Activated CD4-positive, CD25-positive, alpha-beta regulatory T cell treated with anti-CD3 and anti-CD28 coated beads, Interleukin-2, amount 50 U/mL, for 72 hours (primary cell): ENCODE data around the gene XRN2.
A peak's percentile ranks its signal among the peaks of the same experiment; 100 is the strongest.
"Not testable (repeated sequence)": the region's sequence is repeated elsewhere in the genome, so short reads cannot be mapped to it uniquely, and the experiment has no call there.

Source experiments
- DNase-seq: peaks from one replicate; pipeline ENCODE4 v3.0.0; 2021

Gene XRN2

DNA sequence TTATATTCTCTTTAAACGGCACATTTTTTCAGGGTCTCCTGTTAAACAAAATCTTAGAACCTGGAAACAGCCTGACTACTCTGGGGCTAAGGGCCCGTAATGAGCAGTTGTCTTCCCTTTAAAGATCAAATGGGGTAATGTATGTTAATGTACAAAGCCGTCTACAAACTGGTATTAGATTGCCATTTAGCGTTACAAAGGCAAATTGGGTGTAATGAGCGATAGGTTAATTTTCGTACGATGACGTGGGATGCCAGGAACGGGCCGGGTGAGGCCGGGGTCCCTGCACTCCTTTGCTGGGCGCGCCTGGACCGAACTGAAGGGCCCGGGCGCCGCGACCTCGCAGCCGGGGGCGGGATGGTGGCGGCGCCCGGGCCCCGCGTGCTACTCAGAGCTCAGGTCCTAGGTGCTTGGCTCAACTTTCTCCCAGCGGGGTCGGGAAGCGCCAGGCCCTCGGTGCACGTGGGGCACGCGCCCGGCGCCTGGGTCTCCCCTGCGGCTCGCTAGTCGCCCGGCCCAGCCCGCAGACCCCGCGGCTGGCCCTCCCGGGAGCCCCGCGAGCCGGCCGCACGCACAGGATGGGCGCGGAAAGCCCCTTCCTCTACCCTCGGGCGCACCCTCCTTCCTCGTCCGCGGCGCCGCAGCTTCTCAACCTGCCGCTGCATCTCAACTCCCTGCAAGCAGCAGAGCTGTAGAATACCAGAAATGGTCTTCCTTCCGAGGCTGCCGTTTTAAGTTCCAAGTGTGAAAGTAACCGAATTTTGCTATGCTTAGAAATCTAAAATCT is 88.2 kb downstream of the XRN2 start:
- no peak for DNase-seq

DNA sequence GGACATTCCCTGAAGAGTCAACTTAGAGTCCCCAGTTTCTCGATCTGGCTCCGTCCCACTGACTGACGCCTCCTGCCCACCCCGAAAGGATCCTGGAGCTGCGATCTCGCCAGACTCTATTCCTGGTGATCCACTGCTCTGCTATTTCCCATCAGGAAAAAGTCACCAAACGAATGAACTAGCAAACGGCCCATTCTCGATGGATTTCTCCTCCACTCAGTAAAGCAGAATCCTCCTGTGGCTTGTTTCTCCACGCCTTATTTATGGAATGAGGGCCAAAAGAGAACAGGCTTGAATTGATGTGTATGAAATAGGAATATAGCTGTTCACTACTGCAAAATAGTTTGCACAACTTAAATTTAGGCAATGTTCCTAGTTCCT is 88.8 kb downstream of the XRN2 start:
- no peak for DNase-seq

DNA sequence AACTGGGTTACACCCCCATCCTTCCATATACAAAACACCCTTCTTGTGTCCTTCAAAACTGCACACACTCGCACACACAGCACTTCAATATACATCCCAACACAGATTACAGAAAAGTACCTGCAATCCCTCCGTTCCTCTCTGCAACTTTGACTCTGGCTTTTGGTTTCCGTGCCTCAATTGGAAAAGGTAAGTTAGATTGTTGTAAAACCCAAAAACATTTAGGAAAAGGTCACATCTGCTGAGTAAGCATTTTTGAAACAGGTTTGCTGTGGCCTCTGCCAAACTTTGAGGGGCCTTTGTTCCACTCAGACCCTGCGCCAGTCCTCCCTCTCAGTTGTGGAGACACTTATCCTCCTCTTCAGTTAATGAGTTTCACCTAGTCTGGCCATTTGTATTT is 90.0 kb downstream of the XRN2 start:
- DNase-seq: no peak

DNA sequence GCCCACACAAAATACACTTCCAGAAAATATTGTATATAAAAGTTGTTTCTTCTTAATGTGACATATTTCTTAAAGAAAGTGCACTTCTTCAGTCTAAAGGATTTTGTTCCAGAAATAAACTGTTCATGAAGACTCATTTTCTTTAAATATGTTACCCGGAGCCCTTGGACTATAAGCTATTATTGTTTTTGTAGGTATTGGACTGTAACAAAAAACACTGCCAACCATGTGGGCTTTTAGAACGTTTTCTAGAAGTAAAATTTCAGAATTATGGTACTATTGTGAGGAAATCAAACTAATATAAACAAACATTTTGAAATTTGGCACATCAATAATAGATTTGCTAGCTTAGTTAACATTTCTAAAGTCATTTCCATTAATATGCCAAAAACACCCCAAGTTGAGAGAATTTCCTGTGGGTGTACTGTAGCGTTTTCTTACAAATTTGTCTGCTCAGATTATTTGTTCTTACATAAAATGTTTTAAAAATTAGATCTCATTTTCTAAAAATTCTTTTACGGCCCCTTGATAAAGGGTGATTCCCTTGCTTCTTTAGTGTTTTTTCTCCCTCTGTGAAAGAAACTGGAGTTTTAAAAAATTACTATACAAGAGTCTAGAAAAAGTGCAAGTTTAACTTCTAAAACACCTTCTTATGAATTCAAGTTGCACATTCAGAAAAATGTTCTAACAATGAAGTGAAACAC is 90.8 kb downstream of the XRN2 start:
- no peak for DNase-seq

DNA sequence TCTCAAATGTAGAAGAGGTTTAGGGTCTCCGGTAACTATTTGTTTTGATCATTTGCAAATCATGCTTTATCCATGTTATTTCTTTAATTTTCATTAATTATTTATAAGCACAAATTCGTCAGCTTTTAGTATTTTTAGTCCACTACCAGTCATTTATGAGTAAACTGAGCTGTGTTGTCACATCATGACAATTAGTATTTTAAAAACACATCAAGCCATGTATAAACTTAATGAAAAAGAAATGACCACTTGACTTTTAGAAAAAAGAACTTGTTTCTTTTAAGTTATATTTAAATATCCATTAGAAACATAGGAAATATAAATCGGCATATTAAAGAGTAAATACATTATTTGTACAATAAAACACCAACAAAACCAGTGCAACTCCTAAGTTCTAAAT is 91.4 kb downstream of the XRN2 start:
- no peak for DNase-seq

DNA sequence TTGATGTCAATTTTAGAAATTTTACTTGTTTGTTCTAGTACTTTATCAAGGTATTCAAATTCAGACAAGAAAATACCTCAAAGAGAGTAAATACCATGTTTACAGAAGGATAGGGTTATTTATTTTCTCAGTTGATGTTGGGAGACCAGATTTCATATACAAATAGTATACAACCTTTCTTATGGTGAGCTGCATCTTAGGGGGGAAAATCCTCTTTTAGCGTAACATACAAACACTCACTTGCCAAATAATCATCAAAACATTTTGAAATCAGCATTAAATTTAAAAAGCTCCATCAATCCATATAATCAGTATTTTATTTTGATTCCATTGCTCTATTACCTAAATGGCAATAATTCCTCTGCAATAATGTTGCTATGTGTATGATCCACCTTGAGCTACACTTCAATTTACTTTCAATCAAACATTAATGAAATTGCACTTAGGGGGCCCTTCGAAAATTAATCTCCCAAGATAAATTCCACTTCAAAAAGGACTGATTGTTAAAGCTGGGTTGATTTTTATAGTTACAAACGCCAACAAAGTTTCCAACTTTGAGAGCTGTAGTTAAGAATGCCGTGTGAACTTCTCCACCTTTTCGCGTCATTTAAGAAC is 92.0 kb downstream of the XRN2 start:
- DNase-seq: no peak

DNA sequence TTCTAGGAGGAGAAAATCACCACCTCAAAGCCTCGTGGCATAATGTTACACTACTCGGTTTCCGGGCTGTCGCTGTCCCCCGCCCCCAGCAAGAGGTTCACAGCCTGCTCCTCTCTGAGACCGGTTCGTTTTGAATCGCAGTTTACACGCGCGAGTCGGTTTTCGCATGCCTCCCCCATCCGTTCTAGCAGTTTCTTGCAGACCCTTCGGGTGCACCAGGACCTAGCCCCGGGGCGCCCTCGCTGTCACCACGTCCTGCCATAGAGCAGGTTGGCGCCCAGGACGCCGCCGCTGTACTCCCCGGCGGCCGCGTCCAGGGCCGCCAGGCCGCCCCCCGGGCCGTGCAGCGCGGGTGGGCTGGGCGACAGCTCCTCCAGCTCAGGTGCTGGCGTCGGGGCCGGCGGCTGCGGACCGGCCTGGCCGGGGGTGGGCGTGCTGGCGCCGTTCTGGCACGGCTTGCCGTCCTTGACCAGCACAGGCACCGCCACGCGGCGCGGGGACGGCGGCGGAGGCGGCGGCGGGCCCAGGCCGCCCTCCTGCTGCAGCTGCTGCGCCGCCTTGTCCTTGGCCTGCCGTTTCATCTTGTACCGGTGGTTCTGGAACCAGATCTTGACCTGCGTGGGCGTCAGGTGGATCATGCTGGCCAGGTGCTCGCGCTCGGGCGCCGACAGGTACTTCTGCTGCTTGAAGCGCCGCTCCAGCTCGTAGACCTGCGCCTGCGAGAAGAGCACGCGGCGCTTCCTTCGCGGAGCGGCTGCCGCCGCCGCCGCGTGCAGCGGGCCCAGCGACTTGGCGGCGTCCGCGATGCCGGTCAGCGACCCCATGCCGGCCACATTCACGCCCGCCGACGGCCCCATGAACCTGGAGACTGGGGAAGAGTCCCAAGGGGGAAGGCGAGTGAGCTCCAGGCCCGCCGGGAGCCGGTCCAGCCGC is 92.8 kb downstream of the XRN2 start:
- peak; percentile 32 for DNase-seq

DNA sequence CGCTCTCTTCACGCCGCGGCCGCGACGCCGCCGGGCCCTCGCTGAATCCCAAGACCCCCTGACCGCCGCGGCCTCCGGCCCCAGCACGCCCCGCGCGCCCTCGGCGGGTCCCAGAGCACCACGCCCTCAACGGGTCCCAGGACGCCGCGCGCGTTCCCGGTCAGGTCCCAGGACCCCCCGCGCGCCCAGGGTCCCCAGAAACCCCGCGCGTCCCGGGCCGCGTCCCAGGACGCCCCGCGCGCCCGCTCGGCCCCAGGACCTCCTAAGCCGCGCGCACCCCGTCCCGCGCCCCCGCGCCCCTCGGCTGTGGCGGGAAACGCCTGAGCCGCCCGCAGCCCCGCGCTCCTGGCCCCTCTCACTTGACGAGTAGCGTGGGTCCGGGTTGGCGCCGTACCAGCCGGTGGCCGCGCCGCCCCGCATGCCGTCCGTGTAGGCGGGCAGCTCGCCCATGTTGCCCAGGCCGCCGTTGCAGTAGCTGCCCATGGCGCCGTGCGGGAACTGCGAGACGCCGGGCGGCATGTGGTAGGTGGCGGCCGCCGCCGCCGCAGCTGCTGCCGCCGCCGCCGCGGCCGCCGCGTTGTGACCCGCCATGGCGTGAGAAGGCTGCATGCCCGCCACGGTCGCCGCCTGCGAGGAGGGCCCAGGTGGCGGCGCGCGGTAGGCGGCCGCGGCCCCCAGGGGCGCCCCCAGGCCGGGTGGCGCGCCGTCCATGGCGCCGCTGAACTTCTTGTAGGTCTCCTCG is 93.6 kb downstream of the XRN2 start:
- peak; percentile 33 for DNase-seq

DNA sequence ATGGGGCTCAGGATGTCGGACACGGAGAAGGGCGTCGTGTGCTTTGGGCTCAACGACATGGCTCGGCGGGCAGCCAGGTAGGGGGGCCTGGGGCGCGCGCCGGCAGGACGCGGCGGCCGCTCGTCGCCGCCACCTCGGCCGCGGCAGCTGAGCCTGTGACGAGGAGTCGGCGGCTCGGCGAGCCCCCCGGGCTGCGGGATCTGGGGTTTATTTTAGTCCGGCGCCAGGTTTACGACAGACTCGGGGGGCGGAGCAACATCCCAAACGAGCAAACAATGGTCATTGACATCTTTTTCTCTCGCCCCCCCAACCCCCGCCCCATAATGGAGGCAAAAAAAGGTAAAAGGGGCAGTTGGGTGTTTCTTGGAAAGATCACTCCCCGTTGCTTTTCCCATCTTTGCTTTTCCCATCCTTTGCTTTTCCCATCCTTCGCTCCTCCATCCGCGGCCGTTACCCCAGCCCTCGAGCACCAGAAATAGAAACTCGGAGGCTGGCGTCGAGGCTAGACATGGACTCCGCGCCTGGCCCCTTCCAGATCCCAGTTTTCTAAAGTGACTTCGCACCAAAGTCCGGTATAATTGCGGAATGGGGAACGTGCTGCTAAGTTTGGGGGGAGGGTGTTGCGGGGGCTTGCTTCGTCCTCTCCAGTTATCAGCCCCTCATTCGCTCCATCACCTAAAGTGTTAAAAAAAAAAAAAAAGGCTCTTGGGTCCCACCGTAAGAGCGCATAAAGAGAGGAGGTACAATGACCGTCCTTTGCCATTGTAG is 94.4 kb downstream of the XRN2 start, which contains the start of gene NKX2-4:
TSS of gene NKX2-4 (minus strand) at position 186 of the 768 bp plus-strand sequence. CDS start at position 59, 127 bp downstream.
- DNase-seq: no peak

DNA sequence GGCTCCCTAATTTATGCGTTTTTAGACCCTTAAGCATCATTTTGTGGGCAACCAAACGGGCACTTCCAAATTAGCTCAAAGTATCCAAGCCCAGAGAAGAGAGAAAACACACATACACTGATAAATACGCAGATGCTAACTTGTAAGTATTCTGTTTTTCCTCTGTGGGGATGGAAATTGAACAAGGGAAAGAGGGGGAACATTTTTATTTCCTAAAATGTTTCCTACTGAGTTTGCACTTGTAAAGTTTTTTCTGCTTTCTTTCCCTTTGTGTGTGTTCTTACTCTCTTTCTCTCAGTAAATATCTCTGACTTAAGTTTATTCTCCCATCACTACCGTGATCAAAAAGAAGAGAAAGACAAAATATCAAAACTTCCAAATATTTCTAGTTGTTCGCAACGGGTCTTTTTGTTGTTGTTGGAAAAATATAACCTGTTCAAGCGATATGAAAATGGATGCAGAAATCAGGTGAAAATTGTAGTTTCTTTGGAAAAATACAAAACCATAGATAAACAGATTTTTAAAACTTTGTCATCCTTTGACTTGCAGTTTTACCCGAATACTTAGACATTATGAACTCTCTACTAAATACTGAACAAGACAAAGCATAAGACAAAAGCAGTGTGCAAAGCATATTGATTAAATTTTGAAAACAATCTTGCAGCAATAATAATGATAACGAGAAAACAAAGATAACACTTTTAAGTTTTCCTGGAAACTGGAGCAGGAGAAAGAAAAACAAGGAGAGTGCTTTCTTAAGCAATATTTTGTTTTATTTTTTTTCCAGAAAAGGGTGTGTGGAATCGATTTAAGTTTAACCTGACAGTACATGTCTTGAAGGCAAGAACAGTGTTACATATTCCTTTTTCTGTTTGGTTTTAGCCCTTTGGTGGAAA is 95.2 kb downstream of the XRN2 start:
- no peak for DNase-seq

DNA sequence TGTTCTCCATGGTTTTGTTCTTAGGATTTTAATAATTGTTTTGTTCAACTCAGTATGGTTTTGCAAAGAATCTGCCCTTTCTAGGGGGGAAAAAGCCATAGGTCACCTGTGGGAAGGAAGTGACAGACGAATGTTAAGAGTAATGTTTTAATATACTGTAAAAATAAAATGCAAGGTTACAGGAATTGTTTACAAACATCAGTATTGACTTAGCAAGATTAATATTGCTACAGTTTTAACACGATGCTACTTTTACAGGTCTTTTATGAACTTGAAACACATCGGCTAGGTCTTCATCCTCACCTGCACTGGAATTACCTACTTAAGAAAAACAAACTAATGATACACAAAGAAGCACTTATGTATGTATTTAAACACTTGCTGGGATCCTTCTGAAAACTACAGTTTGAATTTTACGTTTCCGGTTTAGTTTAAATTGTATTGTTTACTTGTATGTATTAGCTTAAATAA is 95.9 kb downstream of the XRN2 start:
- no peak for DNase-seq

DNA sequence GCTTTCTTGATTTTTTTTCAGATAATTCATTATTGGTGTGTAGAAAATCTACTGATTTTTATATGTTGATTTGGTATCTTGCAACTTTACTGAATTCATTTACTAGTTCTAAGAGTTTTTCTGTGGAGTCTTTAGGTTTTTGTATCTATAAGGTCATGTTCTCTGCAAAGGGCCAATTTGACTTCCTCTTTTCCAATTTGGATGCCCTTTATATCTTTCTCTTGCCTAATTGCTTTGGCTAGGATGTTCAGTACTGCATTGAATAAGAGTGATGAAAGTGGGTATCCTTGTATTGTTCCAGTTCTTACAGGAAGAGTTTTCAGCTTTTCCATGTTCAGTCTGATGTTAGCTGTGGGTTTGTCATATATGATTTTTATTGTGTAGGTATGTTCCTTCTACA is 108.6 kb downstream of the XRN2 start:
- DNase-seq: no peak

DNA sequence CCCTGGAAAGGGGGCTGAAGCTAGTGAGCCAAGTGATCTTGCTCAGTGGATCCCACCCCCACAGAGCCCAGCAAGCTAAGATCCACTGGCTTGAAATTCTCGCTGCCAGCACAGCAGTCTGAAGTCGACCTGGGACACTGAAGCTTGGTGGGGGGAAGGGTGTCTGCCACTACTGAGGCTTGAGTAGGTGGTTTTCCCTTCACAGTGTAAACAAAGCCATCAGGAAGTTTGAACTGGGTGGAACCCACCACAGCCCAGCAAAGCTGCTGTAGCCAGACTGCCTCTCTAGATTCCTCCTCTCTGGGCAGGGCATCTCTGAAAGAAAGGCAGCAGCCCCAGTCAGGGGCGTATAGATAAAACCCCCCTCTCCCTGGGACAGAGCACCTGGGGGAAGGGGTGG is 110.9 kb downstream of the XRN2 start:
- DNase-seq: not testable (repeated sequence)

DNA sequence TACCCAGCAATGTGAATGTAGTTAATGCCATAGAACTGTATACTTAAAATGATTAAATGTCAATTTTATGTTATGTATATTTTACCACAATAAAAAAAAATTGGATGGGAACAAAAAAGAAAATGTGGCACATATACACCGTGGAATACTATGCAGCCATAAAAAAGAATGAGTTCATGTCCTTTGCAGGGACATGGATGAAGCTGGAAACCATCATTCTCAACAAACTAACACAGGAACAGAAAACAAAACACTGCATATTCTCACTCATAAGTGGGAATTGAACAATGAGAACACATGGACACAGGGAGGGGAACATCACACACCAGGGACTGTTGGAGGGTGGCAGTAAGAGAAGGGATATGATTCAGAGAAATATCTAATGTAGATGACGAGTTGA is 116.0 kb downstream of the XRN2 start:
- not testable (repeated sequence) for DNase-seq

DNA sequence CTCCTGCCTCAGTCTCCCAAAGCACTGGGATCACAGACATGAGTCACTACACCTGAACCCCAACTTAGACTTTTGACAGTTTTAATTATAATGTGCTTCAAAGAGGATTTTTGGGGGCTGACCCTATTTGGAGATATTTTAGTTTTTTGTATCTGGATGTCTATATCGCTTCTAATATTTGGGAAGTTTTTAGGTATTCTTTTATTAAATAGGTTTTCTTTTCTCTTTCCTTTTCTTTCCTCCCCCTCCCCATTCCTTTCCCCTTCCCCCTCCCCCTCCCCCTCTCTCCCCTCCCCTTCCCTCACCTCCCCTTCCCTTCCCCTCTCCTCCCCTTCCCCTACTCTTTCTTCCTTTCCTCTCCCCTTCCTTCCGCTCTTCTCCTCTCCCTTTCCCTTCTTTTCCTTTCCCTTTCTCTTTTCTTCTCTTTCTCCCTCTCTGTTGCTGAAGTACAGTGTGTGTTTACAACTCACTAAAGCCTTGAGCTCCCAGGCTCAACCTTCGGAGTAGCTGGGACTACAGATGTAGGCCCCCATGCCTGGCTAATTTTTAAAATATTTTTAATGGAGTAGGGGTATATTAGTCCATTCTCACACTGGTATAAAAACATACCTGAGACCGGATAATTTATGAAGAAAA is 118.6 kb downstream of the XRN2 start:
- no peak for DNase-seq

DNA sequence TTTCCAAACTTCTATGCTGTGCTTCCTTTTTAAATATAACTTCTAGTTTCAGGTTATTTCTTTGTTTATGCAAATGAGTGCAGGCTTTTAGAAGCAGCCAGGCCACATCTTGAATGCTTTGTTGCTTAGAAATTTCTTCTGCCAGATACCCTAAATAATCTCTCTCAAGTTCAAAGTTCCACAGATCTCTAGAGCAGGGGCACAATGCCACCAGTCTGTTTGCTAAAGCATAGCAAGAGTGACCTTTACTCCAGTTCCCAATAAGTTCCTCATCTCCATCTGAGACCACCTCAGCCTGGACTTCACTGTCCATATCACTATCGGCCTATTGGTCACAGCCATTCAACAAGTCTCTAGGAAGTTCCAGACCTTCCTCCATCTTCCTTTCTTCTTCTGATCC is 120.6 kb downstream of the XRN2 start:
- DNase-seq: not testable (repeated sequence)

DNA sequence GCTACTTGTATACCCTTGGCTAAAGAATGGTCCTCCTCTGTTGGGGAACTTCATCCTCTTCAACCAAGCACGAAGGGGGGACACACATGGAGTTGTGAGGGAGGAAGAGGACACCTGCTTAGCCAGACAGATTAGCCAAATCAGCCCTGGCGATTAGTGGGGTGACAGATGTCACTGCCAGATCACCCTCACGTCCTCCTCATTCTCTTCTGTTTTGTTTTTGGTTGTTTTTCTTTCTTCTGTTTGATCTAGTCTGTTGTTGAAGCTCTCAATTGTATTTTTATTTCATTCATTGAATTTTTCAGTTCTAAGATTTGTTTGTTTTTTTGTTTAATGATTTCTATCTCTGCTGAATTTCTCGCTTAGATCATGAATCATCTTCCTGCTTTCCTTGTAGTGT is 121.7 kb downstream of the XRN2 start:
- no peak for DNase-seq

DNA sequence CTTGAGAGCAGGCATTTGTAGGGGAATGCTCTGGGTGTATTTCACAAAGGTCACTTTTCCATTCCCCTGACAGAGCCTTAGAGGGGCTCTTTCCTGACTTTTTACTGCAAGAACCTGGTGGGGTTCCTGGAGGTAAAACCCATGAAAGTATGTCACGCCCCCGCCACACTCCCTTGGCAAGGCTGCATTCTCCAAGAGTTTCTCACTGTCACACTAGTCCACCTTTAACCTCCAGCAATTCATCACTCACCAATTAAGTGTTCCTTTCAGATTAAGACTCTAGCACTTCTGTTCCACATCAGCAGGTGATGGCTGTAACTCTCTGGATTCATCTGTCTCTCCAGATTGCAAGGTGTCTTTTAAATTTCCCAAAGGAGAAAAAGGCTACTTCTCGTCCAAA is 126.9 kb downstream of the XRN2 start:
- DNase-seq: no peak

DNA sequence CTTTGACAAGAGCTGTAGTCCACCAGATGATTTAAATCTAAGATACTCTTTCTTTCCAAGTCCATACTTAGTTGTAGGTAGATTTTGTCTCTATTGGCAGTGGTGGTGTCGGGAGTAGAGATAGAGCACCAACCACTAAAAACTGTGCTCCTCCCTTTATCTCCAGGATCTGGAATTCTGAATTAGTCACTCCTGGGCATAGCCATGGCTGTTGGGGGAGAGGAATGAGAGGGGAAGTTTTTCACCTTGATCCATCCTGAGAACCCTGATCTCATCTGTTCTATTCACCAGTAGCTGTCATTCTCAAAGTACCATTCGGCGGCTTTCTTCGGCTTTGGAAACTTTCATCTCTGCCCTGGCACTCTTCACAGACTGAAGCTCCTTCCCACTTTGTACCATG is 129.8 kb downstream of the XRN2 start:
- no peak for DNase-seq
